GM23248 (cell line): ENCODE data around the gene PCBP3.

Experiments
- EZH2 ChIP-seq: fragments of 200-600 bp; sonication (generic); IDR thresholded peaks from 2 replicates; pipeline ENCODE4 v1.6.1; 2018; ENCODE audit warnings: antibody characterized with exemption, mild to moderate bottlenecking; ENCODE audit not compliant: insufficient read depth, poor library complexity, severe bottlenecking
- EZH2phosphoT487 ChIP-seq: fragments of 200-600 bp; sonication (generic); IDR thresholded peaks from 2 replicates; pipeline ENCODE4 v1.6.1; 2018; ENCODE audit warnings: antibody characterized with exemption, moderate library complexity, mild to moderate bottlenecking, low read depth; ENCODE audit not compliant: insufficient read depth

DNA sequence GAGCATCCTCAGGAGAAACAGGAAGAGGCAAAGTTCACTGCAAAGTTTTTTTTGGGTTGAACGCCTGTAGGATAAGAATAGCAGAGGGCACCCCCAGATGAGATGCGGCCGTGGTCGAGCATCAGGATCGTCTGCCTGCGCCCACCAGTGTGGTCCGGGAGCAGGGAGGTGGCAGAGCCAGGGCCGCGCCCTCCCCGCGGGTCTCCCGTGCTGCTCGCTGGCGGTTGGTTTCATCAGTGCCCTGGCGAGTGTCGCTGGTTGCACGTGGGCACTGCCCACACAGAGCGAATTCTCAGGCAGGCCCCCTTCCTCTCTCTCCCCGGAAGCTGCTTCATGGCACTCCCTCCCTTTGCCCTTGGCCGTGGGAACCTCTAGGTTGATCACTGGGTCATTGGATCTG is 120.0 kb downstream of the PCBP3 start:
- TF ChIP-seq EZH2 (no peak), EZH2phosphoT487 (no peak)
